ENCODE results near the gene DR1. TPM values are rescaled to one million over a fixed set of nuclear protein-coding genes. Genes with fewer than 3 reads are reported as not detected.

The DR1 gene
- total RNA-seq, 4 donors from 2014 or later = 12.3 to 47.5 (median 32.9) TPM

- Histone ChIP-seq H3K27me3 (no peaks in the 10 kb centered on the region), H3K9me3 (no peaks in the 10 kb centered on the region), H3K4me1 (no peaks in the 10 kb centered on the region), H3K4me3 (no peak overlapping the region), H3K36me3 (no peaks in the 10 kb centered on the region), H3K27ac (no peak overlapping the region)
- 91 to 100% methylated on average over 2 of the region's 2 CpGs for whole genome bisulfite sequencing, 2 donors (ENCODE audit: low coverage in 1 of 2)
- in situ Hi-C loops (cut with MboI; ENCODE audit: low pct_ligation_motif_present in 1 of 4, low pct_unique_long_range_greater_than_20kb in 1 of 4, low sequenced_read_pairs in 3 of 4) = no loop called here
- no peak for DNase-seq
- intact Hi-C loops (cut with DNase I; ENCODE audit: low total_unique reads) = no loop called here
- TF ChIP-seq POLR2AphosphoS5 (IDR thresholded peaks at IDR 0.05) = no peak
- TF ChIP-seq EP300 (IDR thresholded peaks at IDR 0.05; ENCODE audit: low read depth) = no peak
- no peak for TF ChIP-seq CTCF (IDR thresholded peaks at IDR 0.05)
- no peak for TF ChIP-seq POLR2A (IDR thresholded peaks at IDR 0.05)
These were observed 48.8 kb downstream of the DR1 start for GRCh38 chr1:93394514-93394913.

- H3K27me3 ChIP-seq = no peaks in the 10 kb centered on the region
- intact Hi-C loops (cut with DNase I; ENCODE audit: low total_unique reads) = no loop called here
- no peaks in the 10 kb centered on the region for H3K36me3 ChIP-seq
- H3K4me3 ChIP-seq = no peak overlapping the region
- in situ Hi-C loops (cut with MboI; ENCODE audit: low pct_ligation_motif_present in 1 of 4, low pct_unique_long_range_greater_than_20kb in 1 of 4, low sequenced_read_pairs in 3 of 4) = no loop called here
- WGBS, 2 donors (ENCODE audit: low coverage in 1 of 2) = 67 to 83% methylated on average over 1 of the region's 1 CpG
- no peaks in the 10 kb centered on the region for H3K9me3 ChIP-seq
- no peaks in the 10 kb centered on the region for H3K4me1 ChIP-seq
- no peak overlapping the region for H3K27ac ChIP-seq
- no peak for TF ChIP-seq POLR2AphosphoS5 (IDR thresholded peaks at IDR 0.05)
- DNase-seq = no peak
These were observed 49.5 kb downstream of the DR1 start for GRCh38 chr1:93395195-93395594.

GRCh38 chr1:93399781-93400180 is 54.1 kb downstream of the DR1 start:
- TF ChIP-seq CTCF (IDR thresholded peaks at IDR 0.05) (no peak), POLR2A (IDR thresholded peaks at IDR 0.05) (no peak), POLR2AphosphoS5 (IDR thresholded peaks at IDR 0.05) (no peak), EP300 (IDR thresholded peaks at IDR 0.05; ENCODE audit: low read depth) (no peak)
- intact Hi-C loops (cut with DNase I; ENCODE audit: low total_unique reads) (no loop called here), in situ Hi-C loops (cut with MboI; ENCODE audit: low pct_ligation_motif_present in 1 of 4, low pct_unique_long_range_greater_than_20kb in 1 of 4, low sequenced_read_pairs in 3 of 4) (no loop called here)
- H3K36me3 ChIP-seq = no peaks in the 10 kb centered on the region
- H3K27ac ChIP-seq = no peak overlapping the region
- no peak for DNase-seq
- no peaks in the 10 kb centered on the region for H3K9me3 ChIP-seq
- H3K4me3 ChIP-seq = no peak overlapping the region
- no peaks in the 10 kb centered on the region for H3K4me1 ChIP-seq
- no peaks in the 10 kb centered on the region for H3K27me3 ChIP-seq

GRCh38 chr1:93408203-93408602 is 62.5 kb downstream of the DR1 start:
- Histone ChIP-seq H3K4me3 (no peak overlapping the region), H3K4me1 (no peaks in the 10 kb centered on the region), H3K9me3 (no peaks in the 10 kb centered on the region), H3K36me3 (no peaks in the 10 kb centered on the region), H3K27me3 (no peaks in the 10 kb centered on the region), H3K27ac (no peak overlapping the region)
- no peak for TF ChIP-seq POLR2AphosphoS5 (IDR thresholded peaks at IDR 0.05)
- TF ChIP-seq CTCF (IDR thresholded peaks at IDR 0.05) = no peak
- WGBS, 2 donors (ENCODE audit: low coverage in 1 of 2) = 88% methylated on average over 4 of the region's 4 CpGs; no CpG with 5 or more reads in 1 of the 2 donors
- intact Hi-C loops (cut with DNase I; ENCODE audit: low total_unique reads) = no loop called here
- in situ Hi-C loops (cut with MboI; ENCODE audit: low pct_ligation_motif_present in 1 of 4, low pct_unique_long_range_greater_than_20kb in 1 of 4, low sequenced_read_pairs in 3 of 4) = no loop called here
- no peak for DNase-seq

- no peak overlapping the region for H3K4me3 ChIP-seq
- H3K27me3 ChIP-seq = no peaks in the 10 kb centered on the region
- H3K4me1 ChIP-seq = no peaks in the 10 kb centered on the region
- TF ChIP-seq POLR2AphosphoS5 (IDR thresholded peaks at IDR 0.05) (no peak), POLR2A (IDR thresholded peaks at IDR 0.05) (no peak), CTCF (IDR thresholded peaks at IDR 0.05) (no peak), EP300 (IDR thresholded peaks at IDR 0.05; ENCODE audit: low read depth) (no peak)
- 56 to 63% methylated on average over 2 of the region's 2 CpGs for WGBS, 2 donors (ENCODE audit: low coverage in 1 of 2)
- no peaks in the 10 kb centered on the region for H3K36me3 ChIP-seq
- DNase-seq = no peak
- in situ Hi-C loops (cut with MboI; ENCODE audit: low pct_ligation_motif_present in 1 of 4, low pct_unique_long_range_greater_than_20kb in 1 of 4, low sequenced_read_pairs in 3 of 4) = loop anchor here in 1 of 4 donors (10.0 kb wide), 1 partner anchor 106 kb away; no protein-coding TSS in a partner anchor
- H3K27ac ChIP-seq = no peak overlapping the region
- intact Hi-C loops (cut with DNase I; ENCODE audit: low total_unique reads) = no loop called here
- H3K9me3 ChIP-seq = no peaks in the 10 kb centered on the region
These were observed 65.3 kb downstream of the DR1 start for GRCh38 chr1:93411000-93411399.

Data from transverse colon (tissue), 4 donors.